H1 (cell line): ENCODE results near the gene NINJ2. TPM values are rescaled to one million over a fixed set of nuclear protein-coding genes. Genes with fewer than 3 reads are reported as not detected.

Experiments used
- CTCF ChIA-PET: fragments of 300-600 bp; sonication (Branson Sonifier 250); formaldehyde crosslinking; loops from one replicate; lab custom pipeline; 2021; ENCODE audit not compliant: partially characterized antibody; lab: Charles Lee
- POLR2A ChIA-PET: fragments of 300-600 bp; sonication (Branson Sonifier 250); formaldehyde crosslinking; loops from one replicate; lab custom pipeline; 2021; ENCODE audit warnings: inconsistent platforms; ENCODE audit not compliant: partially characterized antibody; lab: Charles Lee
- DNase-seq, 2 experiments: peaks; one replicate each; pipeline versions ENCODE4 v3.0.0 to v3.0.0-alpha.2; 2010 to 2022; ENCODE audit warnings: low spot score in 2 of 2, low read depth in 1 of 2, mixed read lengths in 1 of 2
- FAIRE-seq: peaks from 2 replicates; lab custom pipeline; 2011; peaks lifted over from hg19 to GRCh38; lab: Jason Lieb, UNC
- H2AFZ ChIP-seq: 2 replicates; pipeline ENCODE4 v1.8.1; 2012; ENCODE audit warnings: low read length, inconsistent platforms
- H2AK5ac ChIP-seq: 2 replicates; pipeline ENCODE4 v1.6.1; 2013; ENCODE audit warnings: low read depth, low read length
- H2BK120ac ChIP-seq: replicated peaks from 2 replicates; pipeline ENCODE3; 2013; ENCODE audit warnings: low read depth, low read length, inconsistent platforms
- H2BK12ac ChIP-seq: 2 replicates; pipeline ENCODE4 v1.6.1; 2013; ENCODE audit warnings: low read depth, low read length
- H2BK15ac ChIP-seq: 2 replicates; pipeline ENCODE4 v1.6.1; 2013; ENCODE audit warnings: low read length
- H2BK20ac ChIP-seq: 2 replicates; pipeline ENCODE4 v1.6.1; 2013; ENCODE audit warnings: low read length
- H2BK5ac ChIP-seq: 2 replicates; pipeline ENCODE4 v1.6.1; 2013; ENCODE audit warnings: low read depth, low read length
- H3K14ac ChIP-seq: 2 replicates; pipeline ENCODE4 v1.6.1; 2013; ENCODE audit warnings: inconsistent platforms; ENCODE audit not compliant: insufficient read length
- H3K18ac ChIP-seq: 2 replicates; pipeline ENCODE4 v1.6.1; 2013; ENCODE audit warnings: low read length; ENCODE audit errors: extremely low read depth
- H3K23ac ChIP-seq: 2 replicates; pipeline ENCODE4 v1.6.1; 2013; ENCODE audit warnings: inconsistent platforms; ENCODE audit not compliant: insufficient read length
- H3K23me2 ChIP-seq: 2 replicates; pipeline ENCODE4 v1.6.1; 2013; ENCODE audit warnings: low read depth, low read length
- H3K27ac ChIP-seq: 2 replicates; pipeline ENCODE4 v1.6.1; 2011; ENCODE audit warnings: low read depth, low read length, inconsistent platforms
- H3K27me3 ChIP-seq, 4 experiments: replicated peaks in 1 of 4; 1 replicate in 1 of 4; 2 replicates in 3 of 4; pipeline versions ENCODE4 v1.6.1 to v1.8.1; 2011 to 2013; ENCODE audit warnings: low read length in 3 of 4, mild to moderate bottlenecking in 3 of 4, inconsistent platforms in 2 of 4, mixed read lengths in 2 of 4, moderate library complexity in 1 of 4; ENCODE audit not compliant: control insufficient read depth in 3 of 4, insufficient read depth in 3 of 4; ENCODE audit errors: extremely low read depth in 1 of 4
- H3K36me3 ChIP-seq, 4 experiments: 2 replicates each; pipeline versions ENCODE4 v1.6.1 to v1.8.1; 2011 to 2013; ENCODE audit warnings: mild to moderate bottlenecking in 4 of 4, low read length in 3 of 4, moderate library complexity in 2 of 4, control low read depth in 1 of 4, inconsistent platforms in 1 of 4; ENCODE audit not compliant: insufficient read depth in 4 of 4, control insufficient read depth in 2 of 4
- H3K4ac ChIP-seq: replicated peaks from 2 replicates; pipeline ENCODE3; 2013; ENCODE audit warnings: low read length, low read depth, mixed read lengths, inconsistent platforms; ENCODE audit not compliant: insufficient read length
- H3K4me1 ChIP-seq, 4 experiments: replicated peaks in 1 of 4; 1 replicate in 1 of 4; 2 replicates in 3 of 4; pipeline versions ENCODE4 v1.6.1 to v1.8.1; 2011 to 2013; ENCODE audit warnings: low read length in 3 of 4, inconsistent platforms in 2 of 4, mixed read lengths in 1 of 4; ENCODE audit not compliant: insufficient read depth in 4 of 4, control insufficient read depth in 3 of 4
- H3K4me2 ChIP-seq, 2 experiments: 2 replicates each; pipeline versions ENCODE4 v1.6.1 to v1.8.1; 2011 to 2013; ENCODE audit warnings: low read depth in 2 of 2, low read length in 2 of 2, control low read depth in 1 of 2, inconsistent platforms in 1 of 2, mild to moderate bottlenecking in 1 of 2; ENCODE audit not compliant: insufficient read depth in 1 of 2
- H3K4me3 ChIP-seq, 4 experiments: fragments of 200-600, 300-600 bp in 1 of 4; sonication (generic), shearing (Covaris generic), sonication (Bioruptor Twin) in 1 of 4; 2 replicates each; pipeline versions ENCODE4 v1.5.1 to v1.8.1; 2011 to 2016; ENCODE audit warnings: low read length in 4 of 4, low read depth in 3 of 4, control low read depth in 2 of 4, inconsistent platforms in 2 of 4, mild to moderate bottlenecking in 2 of 4, mixed read lengths in 1 of 4, moderate library complexity in 1 of 4; ENCODE audit not compliant: insufficient read depth in 2 of 4; ENCODE audit errors: extremely low read depth in 1 of 4
- H3K56ac ChIP-seq: replicated peaks from 2 replicates; pipeline ENCODE3; 2013; ENCODE audit warnings: low read depth, mild to moderate bottlenecking, mixed read lengths, low read length, inconsistent platforms; ENCODE audit not compliant: insufficient read length
- H3K79me1 ChIP-seq: 2 replicates; pipeline ENCODE4 v1.6.1; 2013; ENCODE audit warnings: low read depth, low read length, control low read depth
- H3K79me2 ChIP-seq, 2 experiments: 2 replicates each; pipeline versions ENCODE4 v1.6.1 to v1.8.1; 2012 to 2013; ENCODE audit warnings: low read length in 2 of 2, mild to moderate bottlenecking in 2 of 2, inconsistent platforms in 1 of 2; ENCODE audit not compliant: insufficient read depth in 2 of 2, control insufficient read depth in 1 of 2
- H3K9ac ChIP-seq, 4 experiments: replicated peaks in 1 of 4; 1 replicate in 1 of 4; 2 replicates in 3 of 4; pipeline versions ENCODE4 v1.6.1 to v1.8.1; 2011 to 2013; ENCODE audit warnings: low read depth in 3 of 4, low read length in 3 of 4, control low read depth in 2 of 4, mild to moderate bottlenecking in 2 of 4, moderate library complexity in 2 of 4, inconsistent platforms in 1 of 4; ENCODE audit errors: extremely low read depth in 1 of 4
- H3K9me3 ChIP-seq, 2 experiments: 2 replicates each; pipeline versions ENCODE4 v1.6.1 to v1.8.1; 2012 to 2013; ENCODE audit warnings: mild to moderate bottlenecking in 2 of 2, moderate library complexity in 2 of 2, control low read depth in 1 of 2, inconsistent platforms in 1 of 2, low read depth in 1 of 2, low read length in 1 of 2, mixed read lengths in 1 of 2; ENCODE audit not compliant: insufficient read depth in 2 of 2
- H4K20me1 ChIP-seq, 2 experiments: replicated peaks in 1 of 2; 2 replicates each; pipeline versions ENCODE3 to v1.8.1; 2011 to 2013; ENCODE audit warnings: inconsistent platforms in 2 of 2, low read length in 2 of 2, mild to moderate bottlenecking in 1 of 2; ENCODE audit not compliant: insufficient read depth in 2 of 2, control insufficient read depth in 1 of 2
- H4K5ac ChIP-seq: 2 replicates; pipeline ENCODE4 v1.6.1; 2013; ENCODE audit warnings: low read length, low read depth, mixed read lengths, inconsistent platforms; ENCODE audit not compliant: insufficient read length
- H4K8ac ChIP-seq: 2 replicates; pipeline ENCODE4 v1.8.0; 2013; ENCODE audit warnings: mild to moderate bottlenecking, moderate library complexity, low read length, inconsistent platforms; ENCODE audit not compliant: insufficient read depth; ENCODE audit errors: extremely low read depth
- H4K91ac ChIP-seq: replicated peaks from 2 replicates; pipeline ENCODE3; 2013; ENCODE audit warnings: low read length, mixed read lengths, inconsistent platforms; ENCODE audit not compliant: insufficient read length
- BACH1 ChIP-seq: IDR thresholded peaks from 2 replicates; pipeline ENCODE4 v1.6.1; 2012; ENCODE audit warnings: low read length, improper control_type of control experiment
- JUN ChIP-seq: IDR thresholded peaks from 2 replicates; pipeline ENCODE4 v1.6.1; 2011; ENCODE audit warnings: low read depth, mild to moderate bottlenecking, improper control_type of control experiment, low read length
- KDM4A ChIP-seq: IDR thresholded peaks from one replicate; pipeline ENCODE4 v1.7.1; 2012; ENCODE audit warnings: low read depth, mild to moderate bottlenecking, moderate library complexity, low read length, inconsistent platforms; ENCODE audit not compliant: severe bottlenecking
- RFX5 ChIP-seq: IDR thresholded peaks from 2 replicates; pipeline ENCODE4 v1.6.1; 2011; ENCODE audit warnings: low read depth, low read length, improper control_type of control experiment, borderline replicate concordance
- SP1 ChIP-seq: IDR thresholded peaks from 2 replicates; pipeline ENCODE4 v1.6.1; 2011; ENCODE audit warnings: low read depth, low read length
- SRF ChIP-seq: IDR thresholded peaks from 2 replicates; pipeline ENCODE4 v1.6.1; 2011; ENCODE audit warnings: mild to moderate bottlenecking, low read depth, low read length, moderate library complexity
- TEAD4 ChIP-seq: IDR thresholded peaks from 2 replicates; pipeline ENCODE4 v1.6.1; 2012; ENCODE audit warnings: low read depth, low read length, inconsistent platforms, mixed read lengths
- WGBS, 2 experiments: shearing (Covaris generic) in 1 of 2; methylation state at CpG; one replicate each; pipeline versions ENCODE4 v1.1.6 to v1.1.7; 2013 to 2015; ENCODE audit warnings: low lambda C conversion rate in 2 of 2, mixed read lengths in 2 of 2, inconsistent platforms in 1 of 2, low coverage in 1 of 2, missing lambda C conversion rate in 1 of 2; ENCODE audit not compliant: insufficient replicate concordance in 2 of 2, insufficient coverage in 1 of 2, insufficient read length in 1 of 2; ENCODE audit errors: extremely low coverage in 1 of 2, missing lambda C conversion rate in 1 of 2; 5-methylcytosine and 5-hydroxymethylcytosine counted together
- polyA plus RNA-seq, 7 experiments: library from polyadenylated mRNA; depleted of rRNA in 3 of 7; stranded (reverse) in 5 of 7; unstranded in 2 of 7; fragments of >200 nt in 5 of 7; fragments of 200-250 nt in 2 of 7; gene quantifications; 1 replicate in 5 of 7; 2 replicates in 1 of 7; 4 replicates in 1 of 7; pipeline versions ENCODE4 v1.2.1 to v1.2.3, GENCODE V29; 2011 to 2013; ENCODE audit warnings: missing spikeins in 2 of 7, mixed read lengths in 2 of 7
- total RNA-seq: library from RNA; stranded (reverse); fragmentation: NEBNext Ultra II Directional; extraction: Animal tissue kit (Norgen Biotek cat#: 25700); gene quantifications from 2 replicates; pipeline ENCODE4 v1.2.1, GENCODE V29; 2021

NINJ2 gene
- total and polyA plus RNA-seq, 2 of the 8 experiments (the other 6 are each of a cell fraction or from before 2014, with no cell fraction given) = 1.4 TPM; not detected in 1

DNA sequence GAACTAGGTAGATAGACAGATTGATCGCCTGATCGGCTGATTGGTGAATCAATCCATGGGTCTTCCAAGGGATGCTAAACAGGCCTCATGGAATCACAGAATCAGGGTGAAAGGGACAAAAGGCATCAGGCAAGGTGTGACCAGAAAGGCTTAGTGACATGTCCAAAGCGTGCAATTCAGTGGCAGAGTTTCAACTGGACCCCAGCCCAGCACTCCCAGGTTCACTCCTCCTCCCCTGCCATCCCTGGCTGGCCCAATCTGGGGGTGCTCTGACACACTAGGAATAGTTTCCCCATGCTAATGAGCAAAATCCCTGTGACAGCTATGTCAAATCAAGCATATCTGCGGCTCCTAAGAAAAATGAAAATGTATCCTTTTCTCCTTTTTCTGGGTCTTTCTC is 50.4 kb downstream of the NINJ2 start:
- H2AK5ac ChIP-seq = no peak overlapping the region
- H2BK12ac ChIP-seq = no peak overlapping the region
- FAIRE-seq (no peak), DNase-seq (no peak)
- H3K23ac ChIP-seq = no peak overlapping the region
- no peak overlapping the region for H3K4ac ChIP-seq
- ChIA-PET CTCF (interaction anchor here (0.9 to 2.6 kb wide), 3 partner anchors 9 to 138 kb away, joined by 3 to 15 read pairs (median 4); no protein-coding TSS in a partner anchor), POLR2A (no interaction called here)
- no peaks in the 10 kb centered on the region for H3K9me3 ChIP-seq
- H3K27me3 ChIP-seq = no peaks in the 10 kb centered on the region
- no peaks in the 10 kb centered on the region for H3K79me1 ChIP-seq
- no peak overlapping the region for H2BK15ac ChIP-seq
- no peak overlapping the region for H4K8ac ChIP-seq
- H4K20me1 ChIP-seq = no peaks in the 10 kb centered on the region
- no peaks in the 10 kb centered on the region for H3K79me2 ChIP-seq
- no peak overlapping the region for H2BK20ac ChIP-seq
- no peak overlapping the region for H4K5ac ChIP-seq
- H3K56ac ChIP-seq = no peak overlapping the region
- H3K23me2 ChIP-seq = no peaks in the 10 kb centered on the region
- H3K4me2 ChIP-seq = no peak overlapping the region
- H3K9ac ChIP-seq = no peak overlapping the region
- H4K91ac ChIP-seq = no peak overlapping the region
- 90% methylated on average over 4 of the region's 4 CpGs; no CpG with 5 or more reads in 1 of the 2 experiments for WGBS, 2 experiments
- H3K4me3 ChIP-seq = no peak overlapping the region
- H3K36me3 ChIP-seq = no peaks in the 10 kb centered on the region
- H3K4me1 ChIP-seq = no peaks in the 10 kb centered on the region
- H3K27ac ChIP-seq = no peak overlapping the region
- no peak overlapping the region for H2BK5ac ChIP-seq
- no peak overlapping the region for H3K18ac ChIP-seq
- H2BK120ac ChIP-seq = no peak overlapping the region
- no peak overlapping the region for H3K14ac ChIP-seq
- H2AFZ ChIP-seq = 0 out of 2 replicates have a peak overlapping the region, but pooled peaks have one; percentile 33
- TF ChIP-seq BACH1 = no peak
- no peak for TF ChIP-seq RFX5
- no peak for TF ChIP-seq SP1
- TF ChIP-seq JUN = no peak
- TF ChIP-seq SRF = no peak
- no peak for TF ChIP-seq TEAD4
- no peak for TF ChIP-seq KDM4A
- TF ChIP-seq, all 59 proteins: peak for 0
